ENCODE measurements around the gene ABCC4. TPM values are rescaled to one million over a fixed set of nuclear protein-coding genes. Genes with fewer than 3 reads are reported as not detected.

Gene ABCC4
- total and polyA plus RNA-seq, 9 of the 15 experiments (the other 6 are each of a cell fraction or from before 2014, with no cell fraction given), result 9.4 to 46.1 (median 25.4) TPM

GRCh38 chr13:95032121-95032520, 269.1 kb downstream of the ABCC4 start (continued):
- TF ChIP-seq CLOCK (CRISPR knock-in tag; IDR thresholded peaks at IDR 0.05; ENCODE audit: borderline replicate concordance) (no peak), MAFG (tag; conservative IDR thresholded peaks at IDR 0.05) (no peak), MYBL2 (IDR thresholded peaks at IDR 0.05; ENCODE audit: low read depth) (no peak), MYBL2 (CRISPR knock-in tag; IDR thresholded peaks at IDR 0.05; ENCODE audit: borderline replicate concordance) (no peak), MYNN (IDR thresholded peaks at IDR 0.05) (no peak), MYNN (CRISPR knock-in tag; IDR thresholded peaks at IDR 0.05) (no peak), PURB (CRISPR knock-in tag; IDR thresholded peaks at IDR 0.05; ENCODE audit: low read depth) (no peak)

- Histone ChIP-seq H3K79me2 (ENCODE audit: control insufficient read depth, insufficient read depth, low read length) (no peaks in the 10 kb centered on the region), H2AFZ (ENCODE audit: low read depth, low read length) (no peak overlapping the region), H3K27me3 (ENCODE audit: control insufficient read depth in 2 of 2, insufficient read depth in 2 of 2, low read length in 2 of 2) (no peaks in the 10 kb centered on the region), H4K20me1 (replicated peaks; ENCODE audit: control insufficient read depth, insufficient read depth, low read length) (no peaks in the 10 kb centered on the region), H3K27ac (ENCODE audit: extremely low read depth, low read depth, low read length) (no peak overlapping the region), H3K9me1 (ENCODE audit: control insufficient read depth, insufficient read depth, low read length) (no peaks in the 10 kb centered on the region), H3K9me3 (replicated peaks; ENCODE audit: control insufficient read depth, insufficient read depth, low read depth, low read length) (no peaks in the 10 kb centered on the region), H3K9ac (ENCODE audit: insufficient read depth in 1 of 2, low read depth in 2 of 2, low read length in 2 of 2) (no peak overlapping the region), H3K4me1 (replicated peaks in 1 of 2; ENCODE audit: control insufficient read depth in 2 of 2, insufficient read depth in 2 of 2, low read length in 2 of 2) (no peaks in the 10 kb centered on the region), H3K4me2 (ENCODE audit: insufficient read depth, low read length) (no peak overlapping the region), H3K4me3 (no peak overlapping the region), H3K36me3 (ENCODE audit: control insufficient read depth, insufficient read depth, low read length) (peaks cover 12% of the 10 kb centered on the region; the same call in 2 of the 3 replicates)
- in situ Hi-C loops (cut with MboI) (no loop called here), intact Hi-C loops (cut with micrococcal nuclease) (no loop called here)
- DNase-seq (ENCODE audit: extremely low read depth in 1 of 4, low spot score in 3 of 4), result no peak
- no TSS peak for BruUV-seq (replicated peaks)
- no peak for FAIRE-seq
- 81% methylated on average over 4 of the region's 4 CpGs for WGBS (ENCODE audit: insufficient coverage, low coverage, missing lambda C conversion rate)
- POLR2A ChIA-PET, result no interaction called here
- CTCF ChIA-PET (ENCODE audit: low intra/inter-chr PET ratio), result no interaction called here
- ATAC-seq, result no peak
- no peak for TF ChIP-seq ESRRB (CRISPR knock-in tag; IDR thresholded peaks at IDR 0.05; ENCODE audit: borderline replicate concordance)
- no peak for TF ChIP-seq ZNF407 (IDR thresholded peaks at IDR 0.05; ENCODE audit: low read depth)
Measured at GRCh38 chr13:95030821-95031343, 270.4 kb downstream of the ABCC4 start.

Measured in K562 (cell line).